Transverse colon (tissue), 3 donors: ENCODE results near the gene TMEM236.

Experiments used
- POLR2A ChIP-seq: fragments of 450-650 bp; IDR thresholded peaks from one replicate; pipeline ENCODE4 v1.6.1; 2016; ENCODE audit warnings: antibody characterized with exemption, mild to moderate bottlenecking, moderate library complexity
- TF ChIP-seq, protein P1 (sequence below), 5 experiments: fragments of 200-600 bp in 3 of 5; fragments of 450-650 bp in 2 of 5; sonication (generic) in 3 of 5; IDR thresholded peaks; 1 replicate in 2 of 5; 2 replicates in 3 of 5; pipeline ENCODE4 v1.5.1; 2016 to 2017; ENCODE audit warnings: antibody characterized with exemption in 5 of 5, inconsistent platforms in 3 of 5, mild to moderate bottlenecking in 2 of 5, moderate library complexity in 1 of 5

DNA sequence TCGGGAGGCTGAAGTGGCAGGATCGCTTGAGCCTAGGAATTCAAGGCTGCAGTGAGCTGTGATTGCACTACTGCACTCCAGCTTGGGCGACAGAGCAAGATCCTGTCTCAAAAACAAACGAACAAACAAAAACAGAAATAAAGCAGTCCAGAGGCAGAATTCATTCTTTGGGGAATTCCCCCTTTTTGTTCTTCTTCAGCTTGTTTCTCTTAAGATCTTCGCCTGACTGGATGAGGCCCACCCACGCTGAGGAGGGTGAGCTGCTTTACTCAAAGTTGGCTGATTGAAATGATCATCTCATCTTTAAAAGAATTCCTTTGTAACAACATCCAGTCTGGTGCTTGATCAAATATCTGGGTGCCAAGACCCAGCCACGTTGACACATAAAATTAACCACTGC, 67.8 kb downstream of the TMEM236 start:
- TF ChIP-seq, protein P1, sequence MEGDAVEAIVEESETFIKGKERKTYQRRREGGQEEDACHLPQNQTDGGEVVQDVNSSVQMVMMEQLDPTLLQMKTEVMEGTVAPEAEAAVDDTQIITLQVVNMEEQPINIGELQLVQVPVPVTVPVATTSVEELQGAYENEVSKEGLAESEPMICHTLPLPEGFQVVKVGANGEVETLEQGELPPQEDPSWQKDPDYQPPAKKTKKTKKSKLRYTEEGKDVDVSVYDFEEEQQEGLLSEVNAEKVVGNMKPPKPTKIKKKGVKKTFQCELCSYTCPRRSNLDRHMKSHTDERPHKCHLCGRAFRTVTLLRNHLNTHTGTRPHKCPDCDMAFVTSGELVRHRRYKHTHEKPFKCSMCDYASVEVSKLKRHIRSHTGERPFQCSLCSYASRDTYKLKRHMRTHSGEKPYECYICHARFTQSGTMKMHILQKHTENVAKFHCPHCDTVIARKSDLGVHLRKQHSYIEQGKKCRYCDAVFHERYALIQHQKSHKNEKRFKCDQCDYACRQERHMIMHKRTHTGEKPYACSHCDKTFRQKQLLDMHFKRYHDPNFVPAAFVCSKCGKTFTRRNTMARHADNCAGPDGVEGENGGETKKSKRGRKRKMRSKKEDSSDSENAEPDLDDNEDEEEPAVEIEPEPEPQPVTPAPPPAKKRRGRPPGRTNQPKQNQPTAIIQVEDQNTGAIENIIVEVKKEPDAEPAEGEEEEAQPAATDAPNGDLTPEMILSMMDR (IDR thresholded peaks at IDR 0.05): no peak
- no peak for TF ChIP-seq POLR2A
